Measurements from ENCODE around the gene CLCNKB. TPM values are rescaled to one million over a fixed set of nuclear protein-coding genes. Genes with fewer than 3 reads are reported as not detected.
A peak's percentile ranks its signal among the peaks of the same experiment; 100 is the strongest.
"Not testable (repeated sequence)": the region's sequence is repeated elsewhere in the genome, so short reads cannot be mapped to it uniquely, and the experiment has no call there.

The CLCNKB gene
- total RNA-seq, 2 donors from 2014 or later, result 2.2 to 2.5 TPM

GRCh38 chr1:16051039-16051438 lies 7.5 kb downstream of the CLCNKB start:
- no peak for ATAC-seq
- intact Hi-C loops (cut with DNase I), result loop anchor here (10.0 kb wide), 2 partner anchors 46 to 256 kb away; partner anchors contain the start of gene SRARP (in 1 of the 2)
- DNase-seq, result no peak

- not testable (repeated sequence) for ATAC-seq, DNase-seq
- intact Hi-C loops (cut with DNase I), result loop anchor here (10.0 kb wide), 2 partner anchors 47 to 257 kb away; partner anchors contain the start of gene SRARP (in 1 of the 2)
These were observed 8.4 kb downstream of the CLCNKB start for GRCh38 chr1:16051949-16052348.

DNA sequence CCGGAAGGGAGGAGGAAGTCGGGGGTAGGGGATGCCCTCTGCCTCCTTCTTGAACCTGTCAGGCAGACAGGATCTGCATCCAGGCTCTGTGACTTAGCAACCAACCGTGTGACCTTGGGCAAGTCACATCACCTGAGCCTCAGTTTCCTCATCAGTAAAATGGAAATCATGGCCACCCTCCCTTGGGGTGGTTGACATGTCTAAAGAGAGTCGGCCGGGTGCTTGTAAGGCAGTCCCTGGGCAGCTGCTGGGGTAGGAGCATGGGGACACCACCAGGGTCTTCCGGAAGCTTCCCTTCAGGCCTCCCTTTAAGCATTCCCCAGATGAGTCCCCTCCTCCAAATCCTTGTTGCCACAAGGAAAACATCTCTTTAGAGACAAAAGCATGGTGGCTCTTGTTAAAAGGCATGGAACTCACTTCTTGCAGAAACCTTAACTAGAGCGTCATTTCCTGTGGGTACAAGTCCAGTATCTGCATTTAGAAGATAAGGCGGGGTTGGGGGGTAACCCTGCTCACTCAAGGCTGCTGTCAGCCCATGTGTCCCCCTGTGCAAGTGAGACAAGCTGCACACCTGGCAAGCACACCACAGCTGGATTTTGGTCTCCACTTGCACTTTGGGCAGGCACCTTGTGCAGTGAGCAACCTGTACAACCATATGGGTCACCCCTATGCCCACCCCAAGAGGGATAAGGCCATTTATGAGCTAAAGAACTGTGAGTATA lies 10.4 kb downstream of the CLCNKB start:
- ATAC-seq (no peak), DNase-seq (no peak)
- intact Hi-C loops (cut with DNase I), result loop anchor here (10.0 kb wide), 2 partner anchors 49 to 259 kb away; partner anchors contain the start of gene SRARP (in 1 of the 2)

- DNase-seq, result no peak
- intact Hi-C loops (cut with DNase I), result loop anchor here (10.0 kb wide), 2 partner anchors 50 to 260 kb away; partner anchors contain the start of gene SRARP (in 1 of the 2)
- ATAC-seq, result no peak
These were observed 11.3 kb downstream of the CLCNKB start for GRCh38 chr1:16054598-16055540.

DNA sequence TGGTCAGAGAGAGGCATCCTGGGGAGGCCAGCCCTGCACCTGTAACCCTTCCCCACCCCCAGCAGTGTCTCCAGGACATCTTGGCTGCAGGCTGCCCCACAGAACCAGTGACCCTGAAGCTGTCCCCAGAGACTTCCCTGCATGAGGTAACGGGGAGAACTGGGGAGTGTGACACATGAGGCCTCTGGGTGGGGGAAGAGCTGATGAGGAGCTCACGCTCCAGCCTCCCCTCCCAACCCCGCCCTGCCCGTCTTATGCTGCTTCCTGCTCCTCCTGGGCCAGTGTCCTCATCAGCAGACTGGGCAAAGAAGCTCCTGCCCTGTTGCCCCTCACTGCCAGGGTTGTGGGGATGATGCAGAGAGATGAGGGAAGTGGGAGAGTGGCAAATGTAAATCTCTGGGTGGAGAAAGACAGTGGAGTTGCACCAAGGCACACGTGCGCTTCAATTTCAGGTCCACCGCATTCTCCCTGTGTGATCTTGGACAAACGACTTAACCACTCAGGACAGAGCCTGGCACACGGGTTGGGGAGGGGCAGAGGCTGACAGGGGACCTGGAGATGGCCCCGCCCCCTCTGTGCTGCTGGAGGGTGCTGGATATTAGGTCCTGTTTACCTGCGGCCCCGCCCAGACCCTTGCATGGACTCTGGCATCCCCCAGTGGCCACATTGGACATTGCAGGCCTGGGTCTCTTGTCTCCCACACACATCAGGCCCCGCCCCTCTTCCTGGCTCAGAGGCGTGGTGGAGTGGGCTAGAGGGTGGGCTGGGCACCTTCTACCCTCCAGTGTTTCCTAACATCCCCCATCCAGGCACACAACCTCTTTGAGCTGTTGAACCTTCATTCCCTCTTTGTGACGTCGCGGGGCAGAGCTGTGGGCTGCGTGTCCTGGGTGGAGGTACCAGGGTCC lies 12.3 kb downstream of the CLCNKB start:
- DNase-seq (peak; percentile 89), ATAC-seq (peak; percentile 83 to 86)
- intact Hi-C loops (cut with DNase I), result loop anchor here (1.0 to 10.0 kb wide), 3 partner anchors 47 to 261 kb away; partner anchors contain the start of gene SRARP (in 1 of the 2)

- not testable (repeated sequence) for DNase-seq, ATAC-seq
- intact Hi-C loops (cut with DNase I), result loop anchor here (1.0 to 10.0 kb wide), 3 partner anchors 47 to 262 kb away; partner anchors contain the start of gene SRARP (in 1 of the 2)
These were observed 12.9 kb downstream of the CLCNKB start for GRCh38 chr1:16056521-16056912.

DNA sequence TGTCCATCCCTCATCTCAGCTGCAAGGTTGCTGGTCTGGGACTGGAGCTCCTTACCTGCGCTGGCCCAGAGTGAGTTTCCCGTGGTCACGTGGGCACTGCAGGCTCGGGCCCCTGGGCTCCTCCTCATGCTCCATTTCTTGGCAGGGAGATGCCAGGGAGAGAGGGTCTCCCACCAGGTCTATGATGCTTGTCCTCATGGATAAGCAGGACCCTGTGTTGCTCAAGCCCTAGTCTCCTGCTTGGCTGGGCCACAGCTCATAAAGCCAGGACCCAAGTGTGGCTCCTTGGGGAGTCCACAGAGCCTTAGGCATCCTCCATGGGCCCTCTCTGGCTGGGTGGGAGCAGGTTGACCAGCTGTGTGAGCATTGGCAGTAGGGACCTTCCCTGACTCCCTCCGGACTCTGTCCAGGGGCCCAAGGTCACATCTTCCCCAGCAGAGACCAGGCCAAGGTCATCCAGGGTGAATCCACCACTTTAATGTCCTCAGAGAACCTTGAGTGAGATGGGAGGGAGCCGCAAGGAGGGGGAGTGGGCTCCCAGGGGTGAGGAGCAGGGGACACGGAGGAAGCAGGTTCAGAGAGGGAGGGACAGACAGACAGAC lies 13.8 kb downstream of the CLCNKB start:
- intact Hi-C loops (cut with DNase I), result loop anchor here (10.0 kb wide), 2 partner anchors 53 to 263 kb away; partner anchors contain the start of gene SRARP (in 1 of the 2)

DNA sequence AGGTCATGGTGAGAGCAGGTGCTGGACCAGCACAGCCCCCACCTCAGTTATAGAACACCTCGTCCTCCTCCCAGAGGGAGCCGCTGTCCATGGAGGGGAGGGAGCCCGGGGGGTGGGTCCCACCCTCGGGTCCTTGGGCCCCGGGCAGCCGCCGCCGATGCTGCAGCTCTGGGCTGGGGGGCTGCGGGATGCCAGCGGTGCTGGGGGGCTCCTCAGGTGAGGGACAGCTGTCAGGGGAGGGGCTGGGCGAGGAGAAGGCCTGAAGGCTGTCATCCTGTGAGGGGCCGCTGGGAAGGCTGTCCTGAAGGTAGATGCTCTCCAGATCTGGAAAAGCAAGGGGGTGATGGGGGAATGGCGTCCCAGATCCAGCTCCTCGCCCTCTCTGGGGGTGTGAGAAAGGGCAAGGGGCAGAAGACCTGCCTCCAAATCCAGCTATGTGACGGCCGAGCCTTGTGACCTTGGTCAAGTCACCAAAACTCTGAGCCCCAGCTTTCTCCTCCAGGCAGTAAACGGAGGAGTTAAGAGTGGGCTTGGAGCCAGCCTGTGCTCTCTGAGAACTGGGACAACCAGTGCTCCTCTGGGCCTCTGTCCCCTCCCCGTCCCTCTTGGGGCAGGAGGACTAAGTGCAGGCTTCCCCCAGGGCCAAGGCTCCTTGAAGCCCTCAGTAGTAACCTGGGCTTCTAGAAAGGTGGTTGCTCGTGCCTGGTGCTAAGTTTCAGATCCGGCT lies 15.0 kb downstream of the CLCNKB start:
- not testable (repeated sequence) for DNase-seq
- intact Hi-C loops (cut with DNase I), result loop anchor here (10.0 kb wide), 2 partner anchors 54 to 264 kb away; partner anchors contain the start of gene SRARP (in 1 of the 2)
- ATAC-seq, result peak in 1 of 2 donors; percentile 4

More for the DNA sequence above, 13.8 kb downstream of the CLCNKB start:
- DNase-seq, ATAC-seq: not testable (repeated sequence)

DNA sequence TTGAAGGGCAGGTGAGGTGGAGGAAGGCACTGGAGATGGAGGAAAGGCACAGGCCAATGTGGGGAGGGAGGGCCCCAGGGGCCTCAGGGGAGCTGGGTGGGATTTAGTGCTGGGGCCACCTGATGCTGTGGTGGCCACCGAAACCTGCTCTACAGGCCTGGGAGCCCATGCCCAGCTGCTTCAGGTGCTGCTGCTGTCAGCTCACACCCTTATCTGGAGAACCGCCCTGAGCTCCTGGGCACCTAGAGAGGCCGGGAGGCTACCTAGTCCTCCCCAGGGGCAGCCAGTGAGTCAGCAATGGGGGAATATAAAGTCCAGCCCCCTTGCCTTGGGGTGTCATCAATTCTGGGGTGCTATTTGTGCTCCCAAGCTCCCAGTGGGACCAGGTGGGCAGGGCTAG lies 17.7 kb downstream of the CLCNKB start:
- no peak for ATAC-seq
- intact Hi-C loops (cut with DNase I), result no loop called here
- no peak for DNase-seq

DNA sequence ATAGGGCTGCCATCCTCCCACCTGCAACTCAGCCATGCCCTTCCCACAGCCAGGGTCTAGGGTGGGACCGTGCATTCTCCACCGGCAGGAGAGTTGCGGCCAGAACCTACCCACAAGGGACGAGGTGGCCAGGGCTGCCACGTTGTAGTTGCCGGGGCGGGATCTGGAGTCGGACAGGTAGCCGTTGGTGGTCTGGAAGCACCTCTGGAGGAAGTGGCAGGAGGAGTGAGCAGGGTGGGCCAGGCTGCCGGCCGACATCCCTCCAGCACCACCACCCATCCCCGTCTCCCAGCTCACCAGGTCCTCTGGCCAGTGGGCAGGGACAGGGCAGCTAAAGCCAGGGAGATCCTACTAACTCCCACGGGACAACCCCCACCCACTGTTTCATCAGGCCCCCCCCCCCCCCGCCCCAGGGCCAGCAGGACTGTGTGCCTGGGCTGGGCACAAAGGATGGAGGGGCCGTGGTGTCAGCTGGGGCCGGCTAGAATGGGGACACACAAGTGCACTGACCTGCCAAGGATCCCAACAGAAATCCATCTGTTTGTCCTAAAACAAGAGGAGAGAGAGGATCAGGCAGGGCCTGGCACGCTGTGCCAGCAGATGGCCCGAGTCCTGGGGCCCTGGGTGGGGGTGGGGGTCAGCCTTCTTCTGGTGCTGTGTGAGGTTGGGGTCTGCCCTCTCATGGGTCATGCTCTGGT lies 18.6 kb downstream of the CLCNKB start:
- DNase-seq; ATAC-seq; intact Hi-C loops (cut with DNase I): not testable (repeated sequence)

DNA sequence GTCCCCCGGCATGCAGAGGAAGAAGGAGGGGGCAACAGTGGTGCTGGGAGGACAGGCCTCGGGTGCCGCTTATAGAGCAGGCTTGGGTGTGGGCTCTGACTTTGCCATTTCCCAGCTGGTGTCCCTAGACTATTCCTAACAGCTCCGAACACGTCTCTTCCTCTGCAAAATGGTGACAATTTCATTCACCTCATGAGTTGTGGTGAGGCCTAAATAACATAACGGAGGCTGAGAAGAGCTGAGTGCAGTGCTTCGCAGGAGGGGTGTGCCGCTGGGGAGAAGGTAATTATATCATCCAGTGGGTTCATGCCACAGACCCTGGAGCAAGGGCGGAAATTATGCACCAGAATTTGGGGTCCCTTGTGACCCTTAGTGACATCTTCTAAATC lies 19.1 kb downstream of the CLCNKB start:
- intact Hi-C loops (cut with DNase I); DNase-seq; ATAC-seq: not testable (repeated sequence)

GRCh38 chr1:16063226-16063829 lies 19.7 kb downstream of the CLCNKB start:
- no peak for DNase-seq
- no peak for ATAC-seq
- intact Hi-C loops (cut with DNase I), result no loop called here

DNA sequence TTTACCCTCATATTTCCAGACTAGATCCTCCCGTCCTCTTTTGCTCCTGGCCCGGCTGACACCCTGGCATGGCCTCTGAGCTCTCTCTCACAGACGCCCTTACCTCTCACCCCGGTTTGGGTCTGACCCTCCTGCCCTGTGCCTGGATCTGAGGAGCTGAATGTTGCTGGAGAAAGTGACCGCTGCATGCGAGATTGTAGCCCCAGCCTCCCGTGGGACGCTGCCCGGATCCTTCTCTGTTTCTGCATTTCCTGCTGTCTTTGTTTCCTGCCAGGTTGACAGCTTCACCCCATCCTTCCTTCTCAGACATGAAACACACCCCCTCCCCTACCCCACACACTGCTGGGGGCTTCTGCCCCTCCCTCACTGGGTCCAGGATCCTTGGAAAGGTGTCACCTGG lies 20.3 kb downstream of the CLCNKB start:
- no peak for ATAC-seq
- no peak for DNase-seq
- intact Hi-C loops (cut with DNase I), result no loop called here

- intact Hi-C loops (cut with DNase I), result no loop called here
- DNase-seq (no peak), ATAC-seq (no peak)
These were observed 21.1 kb downstream of the CLCNKB start for GRCh38 chr1:16064536-16065268.

DNA sequence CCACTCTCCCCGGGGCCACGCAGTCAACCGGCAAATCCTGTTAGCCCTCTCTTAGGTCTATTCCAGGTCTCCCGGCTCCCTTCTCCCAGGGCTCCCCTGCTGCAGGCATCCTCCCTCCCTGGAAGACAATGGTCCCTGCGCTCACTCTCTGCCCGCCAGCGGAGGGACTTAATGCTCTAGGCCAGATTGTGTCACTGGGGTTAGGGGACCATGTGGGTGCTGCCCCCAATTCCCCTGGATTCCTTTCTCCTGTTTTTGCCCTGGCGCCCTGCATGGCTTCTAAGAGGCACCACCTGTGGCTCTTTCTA lies 21.6 kb downstream of the CLCNKB start:
- no peak for DNase-seq
- intact Hi-C loops (cut with DNase I), result no loop called here

GRCh38 chr1:16066245-16066644 lies 22.7 kb downstream of the CLCNKB start:
- intact Hi-C loops (cut with DNase I), result no loop called here
- ATAC-seq (no peak), DNase-seq (no peak)

More for the DNA sequence above, 21.6 kb downstream of the CLCNKB start:
- no peak for ATAC-seq

Measured in left cardiac atrium (tissue), 4 donors.